ENCODE results near the gene TBCA.
"Not testable (repeated sequence)": the region's sequence is repeated elsewhere in the genome, so short reads cannot be mapped to it uniquely, and the experiment has no call there.

TBCA gene

GRCh38 chr5:77771452-77771851 is 4.7 kb downstream of the TBCA start:
- no peak for DNase-seq

GRCh38 chr5:77770293-77771005 is 5.7 kb downstream of the TBCA start:
- DNase-seq, result no peak

DNA sequence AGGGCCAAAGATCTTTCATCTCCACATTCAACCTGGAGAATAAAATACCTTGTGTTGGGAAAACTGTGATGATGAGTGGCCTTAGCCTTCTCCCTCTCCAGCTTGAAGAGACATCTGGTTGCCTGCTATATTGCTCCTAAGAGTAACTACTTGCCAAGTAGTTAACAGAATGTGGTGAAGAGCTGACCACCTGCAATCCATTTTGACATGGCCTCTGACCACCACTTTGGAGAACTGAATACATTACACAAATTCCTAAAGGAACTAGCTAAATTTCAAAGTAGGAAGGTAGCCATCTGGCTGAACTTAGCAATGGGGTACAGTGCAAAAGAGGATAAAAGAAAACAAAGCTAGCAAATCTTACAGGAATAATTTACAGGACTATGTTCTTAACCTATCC is 7.2 kb downstream of the TBCA start:
- DNase-seq, result no peak

DNA sequence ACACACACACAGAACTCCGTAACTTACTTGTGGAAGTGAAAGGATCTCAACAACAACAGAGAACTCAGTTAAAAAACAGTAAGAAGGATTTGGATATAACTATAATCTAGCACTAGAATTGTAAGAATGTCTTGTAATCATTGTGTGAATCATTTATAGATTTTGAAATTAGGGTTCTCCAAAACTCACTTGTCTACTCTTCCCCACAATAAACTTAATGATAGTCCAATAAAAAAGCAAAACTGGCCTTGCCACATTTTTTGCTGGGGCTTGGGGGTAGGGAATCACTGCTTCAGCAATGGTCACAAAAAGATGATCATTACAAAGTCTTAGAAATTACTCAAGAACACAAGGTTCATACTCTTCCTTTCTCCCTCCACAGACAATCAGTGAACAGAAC is 8.8 kb downstream of the TBCA start:
- DNase-seq, result no peak

DNA sequence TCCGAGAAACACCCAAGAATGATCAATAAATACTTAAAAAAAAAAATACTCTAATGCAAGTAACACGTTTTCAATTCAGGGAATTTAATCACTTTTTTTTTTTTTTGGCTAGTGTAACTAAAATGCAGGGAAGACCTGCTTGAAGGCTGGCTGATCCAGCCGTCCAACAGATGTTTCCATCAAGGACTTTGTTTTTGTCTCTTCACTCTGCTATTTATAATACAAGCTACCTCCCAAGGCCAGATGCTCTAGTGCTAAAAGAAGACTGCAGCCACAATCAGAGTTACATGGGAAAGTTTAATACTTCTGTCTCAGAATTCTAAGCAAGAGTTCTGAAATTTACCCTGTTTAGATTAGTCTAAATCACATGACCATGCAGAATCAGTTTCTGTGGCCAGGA is 14.5 kb downstream of the TBCA start:
- DNase-seq, result no peak

GRCh38 chr5:77758141-77758938 is 17.8 kb downstream of the TBCA start:
- no peak for DNase-seq

- no peak for DNase-seq
Measured at GRCh38 chr5:77751328-77752023, 24.7 kb downstream of the TBCA start.

DNA sequence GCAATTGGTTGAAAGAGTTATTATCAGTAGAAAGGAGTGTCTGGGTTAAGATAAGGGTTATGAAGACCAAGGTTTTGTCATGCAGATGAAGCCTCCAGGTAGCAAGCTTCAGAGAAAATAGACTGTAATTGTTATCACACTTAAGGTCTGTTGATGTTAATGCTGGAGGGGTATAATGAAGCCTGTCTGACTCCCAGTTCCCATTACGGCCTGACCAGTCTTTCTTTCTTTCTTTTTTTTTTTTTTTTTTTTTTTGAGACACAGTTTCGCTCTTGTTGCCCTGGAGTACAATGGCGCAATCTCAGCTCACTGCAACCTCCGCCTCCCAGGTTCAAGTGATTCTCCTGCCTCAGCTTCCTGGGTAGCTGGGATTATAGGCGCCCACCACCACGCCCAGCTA is 25.2 kb downstream of the TBCA start:
- DNase-seq, result not testable (repeated sequence)

DNA sequence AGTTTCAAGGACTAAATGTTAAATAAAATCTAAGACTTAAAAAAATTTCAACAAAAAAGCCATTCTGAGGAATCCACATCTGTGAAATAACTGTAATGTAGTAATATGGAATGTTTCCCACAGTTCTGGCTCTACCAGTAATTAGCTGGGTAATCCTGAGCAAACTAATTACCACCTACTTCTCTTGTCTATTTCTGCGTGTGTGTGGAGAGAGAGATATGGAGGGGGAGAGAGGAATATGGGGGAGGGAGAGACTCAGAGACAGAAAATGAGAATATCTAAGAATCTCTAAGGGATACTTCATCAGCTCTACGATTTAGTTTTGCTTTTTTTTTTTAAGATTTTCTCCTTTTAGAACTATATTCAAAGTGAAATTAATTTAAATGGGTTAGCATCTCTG is 28.0 kb downstream of the TBCA start:
- DNase-seq, result no peak

GRCh38 chr5:77744116-77744515 is 32.0 kb downstream of the TBCA start:
- DNase-seq, result no peak

DNA sequence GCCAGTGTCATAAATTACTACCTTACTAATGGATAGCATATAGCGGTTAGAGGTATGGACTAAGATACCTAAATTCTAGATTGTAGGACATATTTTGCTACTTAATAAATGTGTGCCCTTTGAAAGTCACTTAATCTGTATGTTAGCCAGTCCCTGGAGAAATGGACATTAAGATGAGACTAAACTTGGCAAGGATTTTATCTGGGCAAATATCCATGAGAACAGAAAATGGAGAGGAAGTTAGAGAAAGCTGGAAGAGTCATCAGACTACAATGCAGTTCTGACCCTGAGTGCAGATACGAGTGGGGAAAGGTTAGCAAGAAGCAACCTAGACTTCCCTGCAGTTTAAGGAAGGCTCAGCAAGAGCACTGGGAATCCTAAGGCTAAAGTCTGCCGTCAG is 33.0 kb downstream of the TBCA start:
- DNase-seq, result no peak

DNA sequence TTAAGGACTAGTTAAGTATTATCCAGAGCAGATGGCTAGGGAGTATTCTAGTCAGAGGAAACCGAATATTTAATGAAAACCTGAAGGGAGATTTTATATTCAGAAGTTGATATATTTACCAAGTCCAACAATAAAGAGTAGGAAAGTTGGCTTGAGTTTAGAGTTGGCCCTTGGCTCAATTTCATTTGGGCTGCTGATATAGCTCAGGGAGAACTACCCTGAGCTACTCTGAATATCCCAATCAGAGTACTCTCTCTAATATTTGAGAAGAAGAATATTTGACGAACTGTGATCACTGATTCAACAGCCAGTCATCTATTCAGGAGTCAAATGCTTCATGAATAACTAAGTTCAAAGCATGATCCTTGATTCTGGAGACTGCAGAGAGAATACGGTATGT is 34.5 kb downstream of the TBCA start:
- no peak for DNase-seq

DNA sequence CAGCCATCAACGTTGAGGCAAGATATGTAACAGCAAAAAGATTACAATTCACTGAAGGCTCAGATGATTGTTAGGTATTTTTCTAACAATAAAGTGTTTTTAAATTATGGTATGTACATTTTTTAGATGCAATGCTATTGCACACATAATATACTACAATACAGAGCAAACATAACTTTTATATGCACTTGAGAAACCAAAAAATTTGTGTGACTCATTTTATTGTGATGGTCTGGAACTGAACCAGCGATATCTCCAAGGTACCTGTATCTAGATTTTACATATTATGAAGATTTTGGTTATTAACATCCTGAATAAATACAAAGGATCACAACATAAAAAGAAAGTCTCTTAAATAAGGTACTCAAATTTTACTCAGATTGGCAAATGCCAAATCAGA is 41.3 kb downstream of the TBCA start:
- no peak for DNase-seq

DNA sequence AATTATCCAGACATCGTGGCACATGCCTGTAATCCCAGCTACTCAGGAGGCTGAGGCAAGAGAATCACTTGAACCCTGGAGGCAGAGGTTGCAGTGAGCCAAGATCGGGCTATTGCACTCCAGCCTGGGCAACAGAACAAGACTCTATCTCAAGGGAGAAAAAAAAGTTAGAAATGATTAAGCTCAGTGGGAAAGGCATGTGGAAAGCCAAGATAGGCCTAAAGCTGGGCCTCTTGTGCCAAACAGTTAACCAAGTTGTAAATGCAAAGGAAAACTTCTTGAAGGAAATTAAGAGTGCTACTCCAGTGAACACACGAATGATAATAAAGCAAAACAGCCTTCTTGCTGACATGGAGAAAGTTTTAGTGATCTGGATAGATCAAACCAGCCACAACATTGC is 43.0 kb downstream of the TBCA start:
- DNase-seq, result no peak

- DNase-seq, result no peak
Measured at GRCh38 chr5:77727190-77727589, 48.9 kb downstream of the TBCA start.

DNA sequence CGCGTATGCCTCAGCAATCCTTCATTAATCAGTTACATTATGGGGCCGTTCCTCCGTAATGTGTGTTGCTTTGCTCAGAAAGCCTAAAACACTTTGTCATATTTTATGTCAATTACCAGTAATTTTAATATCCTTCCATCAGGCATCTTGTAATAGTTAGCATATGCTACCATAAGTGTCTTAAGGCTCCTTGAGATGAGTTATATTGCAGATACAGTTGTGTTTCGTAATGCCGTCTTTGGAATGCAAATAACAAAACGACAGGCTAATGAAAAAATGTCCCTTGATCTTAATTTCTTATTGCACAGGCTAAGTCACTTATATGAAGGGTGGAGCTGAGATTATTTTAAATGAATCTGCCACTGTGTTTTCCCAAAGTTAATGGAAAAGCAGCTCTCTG is 50.5 kb downstream of the TBCA start:
- no peak for DNase-seq

- DNase-seq, result no peak
Measured at GRCh38 chr5:77724934-77725333, 51.2 kb downstream of the TBCA start.

DNA sequence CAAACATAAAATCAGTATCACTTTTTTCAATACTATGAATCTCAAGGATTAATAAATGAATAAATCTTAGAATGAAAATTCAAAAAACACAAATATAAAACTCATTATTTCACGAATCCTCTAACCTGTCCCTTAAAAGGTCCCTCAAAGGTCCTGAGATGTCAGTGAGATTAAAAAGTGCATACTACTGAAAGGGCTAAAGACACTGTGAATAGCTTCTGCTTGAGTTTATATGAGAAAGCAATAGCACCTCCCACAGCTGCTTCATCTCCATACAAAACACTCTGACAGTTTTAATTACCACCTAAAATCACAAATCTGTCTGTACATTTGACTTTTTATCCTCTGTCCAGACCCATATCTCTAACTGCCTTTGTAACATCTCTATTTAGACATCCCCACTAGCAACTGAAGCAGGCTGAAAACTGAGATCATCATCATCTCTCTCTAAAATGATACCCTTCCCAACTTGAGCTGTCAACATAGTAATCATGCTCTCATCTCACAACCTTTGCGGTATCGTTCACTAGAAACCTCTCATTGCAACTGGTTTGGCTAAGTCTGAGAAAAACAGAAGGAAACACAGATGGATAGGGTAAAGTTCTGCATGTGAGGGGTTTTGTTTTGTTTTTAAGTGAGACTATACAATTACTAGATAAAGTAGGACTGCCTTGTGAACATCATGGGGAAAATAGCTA is 56.3 kb downstream of the TBCA start:
- DNase-seq, result no peak

DNA sequence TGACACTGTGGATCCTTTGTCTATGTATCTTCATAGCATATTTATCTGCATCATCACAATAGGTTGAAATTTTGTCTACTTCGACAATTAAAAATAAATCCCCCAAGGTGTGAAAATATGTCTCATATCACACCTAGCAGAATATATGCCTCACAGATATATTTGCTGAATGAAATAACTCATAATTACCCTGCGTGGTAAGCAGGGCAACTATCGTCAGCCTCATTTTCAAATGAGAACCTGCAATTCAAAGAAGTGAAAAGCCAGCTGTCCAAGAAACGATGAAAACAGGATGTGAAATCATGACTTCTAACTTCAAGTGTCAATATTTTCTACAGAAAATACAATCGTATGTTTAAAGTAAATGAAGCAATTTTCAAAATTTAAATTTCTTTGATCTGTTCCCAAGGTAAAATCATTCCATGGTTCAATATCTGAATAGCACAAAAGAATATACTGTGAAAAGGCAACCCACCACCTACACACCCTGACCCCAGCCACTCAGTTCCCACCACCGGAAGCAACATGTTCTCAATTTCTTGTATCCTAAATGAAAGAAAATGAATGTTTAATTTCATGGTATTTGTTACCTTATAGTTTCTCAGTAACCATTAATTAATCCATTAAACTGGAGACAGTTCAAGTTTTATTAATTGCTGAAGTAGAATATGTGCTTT is 57.1 kb downstream of the TBCA start:
- no peak for DNase-seq

DNA sequence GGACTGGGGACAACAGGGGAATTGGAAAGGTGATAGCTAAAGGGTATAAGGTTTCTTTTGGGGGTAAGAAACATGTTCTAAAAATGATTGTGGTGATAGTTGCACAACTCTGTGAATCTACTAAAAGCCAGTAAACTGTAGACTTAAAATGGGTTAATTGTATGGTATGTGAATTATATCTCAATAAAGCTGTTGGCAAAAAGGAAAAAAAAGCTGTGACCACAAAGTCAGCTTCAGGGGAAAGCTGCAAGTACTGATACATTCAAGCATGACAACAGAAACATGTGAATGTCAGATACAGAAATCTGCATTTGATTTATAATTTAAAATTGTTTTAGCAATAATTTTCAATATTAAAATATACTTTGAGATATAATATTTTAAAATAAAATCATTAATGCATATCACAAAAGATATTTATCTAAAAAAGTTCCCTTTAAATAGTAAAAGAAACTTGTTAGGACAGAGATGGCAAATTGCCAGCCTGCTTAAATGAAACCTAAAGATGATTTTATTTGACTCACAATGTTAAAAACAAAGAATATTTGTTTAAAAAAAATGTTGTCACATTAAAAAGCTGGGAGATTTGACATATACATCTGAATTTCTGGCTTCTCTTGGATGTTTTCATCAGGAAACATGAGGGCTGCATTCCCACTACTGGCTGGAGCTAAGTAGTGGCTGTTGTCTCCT is 66.0 kb downstream of the TBCA start:
- DNase-seq, result no peak

GRCh38 chr5:77709340-77709739 is 66.8 kb downstream of the TBCA start:
- DNase-seq, result no peak

GRCh38 chr5:77707791-77708190 is 68.3 kb downstream of the TBCA start:
- no peak for DNase-seq
